GM23338 (cell line): ENCODE data around the gene HTT. TPM values are rescaled to one million over a fixed set of nuclear protein-coding genes. Genes with fewer than 3 reads are reported as not detected.

Experiments used
- ATAC-seq: fragments of 200-7000 bp; cut with Tn5 transposase; 3 replicates; pipeline ENCODE4 v1.9.1; 2020
- DNase-seq: peaks from one replicate; pipeline ENCODE4 v3.0.0-alpha.2; 2015; ENCODE audit warnings: low spot score
- H2AFZ ChIP-seq: fragments of 200-600 bp; sonication (generic); 2 replicates; pipeline ENCODE4 v1.8.0; 2016; ENCODE audit warnings: antibody characterized with exemption, mild to moderate bottlenecking, moderate library complexity
- H3F3A ChIP-seq: fragments of 200-600 bp; sonication (generic); replicated peaks from 2 replicates; pipeline ENCODE4 v1.8.0; 2017; ENCODE audit warnings: antibody characterized with exemption, mixed run types, low read depth
- H3K27ac ChIP-seq: fragments of 200-600 bp; sonication (generic); 2 replicates; pipeline ENCODE4 v1.6.1; 2016; ENCODE audit warnings: low read depth
- H3K27me3 ChIP-seq: fragments of 200-600 bp; sonication (generic); 2 replicates; pipeline ENCODE4 v1.8.0; 2016; ENCODE audit warnings: mild to moderate bottlenecking, mixed run types, moderate library complexity; ENCODE audit not compliant: insufficient read depth
- H3K36me3 ChIP-seq: fragments of 200-600 bp; sonication (generic); 2 replicates; pipeline ENCODE4 v1.8.0; 2016; ENCODE audit warnings: mild to moderate bottlenecking; ENCODE audit not compliant: insufficient read depth
- H3K4me1 ChIP-seq: fragments of 200-600 bp; sonication (generic); 2 replicates; pipeline ENCODE4 v1.8.0; 2016; ENCODE audit warnings: mild to moderate bottlenecking, moderate library complexity; ENCODE audit not compliant: insufficient read depth
- H3K4me2 ChIP-seq: fragments of 200-600 bp; sonication (generic); 2 replicates; pipeline ENCODE4 v1.7.1; 2017; ENCODE audit warnings: mixed run types
- H3K4me3 ChIP-seq: fragments of 200-600 bp; sonication (generic); 2 replicates; pipeline ENCODE4 v1.6.1; 2016; ENCODE audit warnings: mixed run types
- H3K79me2 ChIP-seq: fragments of 200-600 bp; sonication (generic); replicated peaks from 2 replicates; pipeline ENCODE4 v1.8.0; 2017; ENCODE audit warnings: mild to moderate bottlenecking; ENCODE audit not compliant: insufficient read depth
- H3K9me2 ChIP-seq: fragments of 200-600 bp; sonication (generic); 2 replicates; pipeline ENCODE4 v1.8.0; 2017; ENCODE audit not compliant: insufficient read depth
- H4K20me1 ChIP-seq: fragments of 200-600 bp; sonication (generic); replicated peaks from 2 replicates; pipeline ENCODE4 v1.8.0; 2017; ENCODE audit warnings: mild to moderate bottlenecking; ENCODE audit not compliant: insufficient read depth
- H3K27ac Mint-ChIP-seq: 2 replicates; pipeline ENCODE4 v1.8.0; 2020; ENCODE audit warnings: inconsistent platforms, mild to moderate bottlenecking, moderate library complexity, mixed read lengths
- H3K27me3 Mint-ChIP-seq: 3 replicates; pipeline ENCODE4 v1.8.0; 2022; ENCODE audit warnings: low read depth, mild to moderate bottlenecking, moderate library complexity, mixed read lengths, inconsistent platforms; ENCODE audit not compliant: insufficient read depth, poor library complexity
- H3K36me3 Mint-ChIP-seq: 3 replicates; pipeline ENCODE4 v1.8.0; 2021; ENCODE audit warnings: low read depth, mild to moderate bottlenecking, inconsistent platforms, moderate library complexity, mixed read lengths
- H3K4me1 Mint-ChIP-seq: 3 replicates; pipeline ENCODE4 v1.8.0; 2020; ENCODE audit warnings: mild to moderate bottlenecking, inconsistent platforms, mixed read lengths
- H3K4me3 Mint-ChIP-seq: 3 replicates; pipeline ENCODE4 v1.8.0; 2021; ENCODE audit warnings: moderate library complexity, mild to moderate bottlenecking, inconsistent platforms, mixed read lengths
- H3K9me3 Mint-ChIP-seq: 3 replicates; pipeline ENCODE4 v1.8.0; 2020; ENCODE audit warnings: moderate library complexity, mild to moderate bottlenecking, inconsistent platforms, mixed read lengths
- CREB1 ChIP-seq: fragments of 250-450 bp; sonication (Bioruptor Pico); IDR thresholded peaks from 2 replicates; pipeline ENCODE4 v1.5.0; 2020; ENCODE audit warnings: low read depth, mild to moderate bottlenecking, moderate library complexity
- ETS1 ChIP-seq: IDR thresholded peaks from 2 replicates; pipeline ENCODE4 v1.6.1; 2016; ENCODE audit warnings: antibody characterized with exemption
- EZH2 ChIP-seq: fragments of 200-600 bp; sonication (generic); IDR thresholded peaks from one replicate; pipeline ENCODE4 v1.8.0; 2017; ENCODE audit warnings: antibody characterized with exemption, mild to moderate bottlenecking, low read depth; ENCODE audit not compliant: unreplicated experiment
- EZH2phosphoT487 ChIP-seq: fragments of 200-600 bp; sonication (generic); IDR thresholded peaks from one replicate; pipeline ENCODE4 v1.8.1; 2018; ENCODE audit warnings: antibody characterized with exemption; ENCODE audit not compliant: unreplicated experiment
- JUNB ChIP-seq: IDR thresholded peaks from one replicate; pipeline ENCODE4 v1.6.1; 2016; ENCODE audit warnings: antibody characterized with exemption; ENCODE audit not compliant: unreplicated experiment
- NANOG ChIP-seq: IDR thresholded peaks from 2 replicates; pipeline ENCODE4 v1.6.1; 2016; ENCODE audit warnings: antibody characterized with exemption, borderline replicate concordance
- POLR2AphosphoS5 ChIP-seq: IDR thresholded peaks from 2 replicates; pipeline ENCODE4 v1.6.1; 2016; ENCODE audit warnings: antibody characterized with exemption, low read depth
- STAT1 ChIP-seq: IDR thresholded peaks from one replicate; pipeline ENCODE4 v1.6.1; 2016; ENCODE audit warnings: antibody characterized with exemption; ENCODE audit not compliant: unreplicated experiment
- ZNF114 ChIP-seq: fragments of 250-450 bp; sonication (Bioruptor Pico); IDR thresholded peaks from 2 replicates; pipeline ENCODE4 v1.5.0; 2020; ENCODE audit warnings: mild to moderate bottlenecking, moderate library complexity
- ZNF331 ChIP-seq: fragments of 250-450 bp; sonication (Bioruptor Pico); IDR thresholded peaks from 2 replicates; pipeline ENCODE4 v1.5.0; 2020; ENCODE audit warnings: low read depth, mild to moderate bottlenecking, moderate library complexity
- polyA plus RNA-seq: library from polyadenylated mRNA; unstranded; fragments of >200 nt; fragmentation: Nextera tagmentation; extraction: Ambion mirVana; gene quantifications from 2 replicates; pipeline ENCODE4 v1.2.1, GENCODE V29; 2016
- total RNA-seq: library from RNA; depleted of rRNA; stranded (reverse); fragments of >200 nt; shearing (Covaris generic); gene quantifications from 2 replicates; pipeline ENCODE4 v1.2.3, GENCODE V29; 2014
- TF ChIP-seq, protein P1 (sequence below): IDR thresholded peaks from one replicate; pipeline ENCODE4 v1.6.1; 2018; ENCODE audit warnings: antibody characterized with exemption; ENCODE audit not compliant: unreplicated experiment
- TF ChIP-seq, protein P2 (sequence below), 2 experiments: fragments of 200-600 bp in 1 of 2; sonication (generic) in 1 of 2; conservative IDR thresholded peaks; 2 replicates each; pipeline versions ENCODE4 v1.5.1 to v1.6.1; 2016 to 2017; ENCODE audit warnings: antibody characterized with exemption in 2 of 2, low read depth in 2 of 2, mild to moderate bottlenecking in 2 of 2, moderate library complexity in 1 of 2
- TF ChIP-seq, protein P3 (sequence below): fragments of 250-450 bp; sonication (Bioruptor Pico); IDR thresholded peaks from 2 replicates; pipeline ENCODE4 v1.5.0; 2020; ENCODE audit warnings: mild to moderate bottlenecking, moderate library complexity

The HTT gene
- total and polyA plus RNA-seq, 2 experiments from 2014 or later: 26.6 to 67.7 TPM

DNA sequence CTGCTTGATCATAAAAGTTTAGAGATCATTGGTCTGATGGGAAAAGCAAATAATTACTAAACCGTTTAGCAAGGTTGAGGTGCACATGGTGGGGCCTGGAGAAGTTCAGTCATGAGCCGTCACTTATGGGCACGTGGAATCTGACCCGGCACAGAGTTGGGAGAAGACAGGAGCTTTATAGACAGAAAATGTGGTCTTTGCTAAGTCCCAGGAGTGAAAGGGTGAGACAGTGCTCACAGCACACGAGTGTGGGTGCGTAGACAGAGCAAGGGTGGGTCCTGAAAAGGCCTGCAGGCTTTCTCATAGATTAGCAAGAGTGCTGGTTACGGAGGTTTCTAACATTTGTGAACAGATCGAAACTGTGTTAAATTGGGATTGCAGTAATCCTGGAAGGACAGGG lies 43.8 kb downstream of the HTT start:
- H3K79me2 ChIP-seq: peaks cover 6% of the 10 kb centered on the region
- H3K36me3 Mint-ChIP-seq: peaks cover 82% of the 10 kb centered on the region
- ATAC-seq (no peak), DNase-seq (no peak)
- H3K4me1 Mint-ChIP-seq: no peaks in the 10 kb centered on the region
- H3K9me2 ChIP-seq: no peaks in the 10 kb centered on the region
- H3K36me3 ChIP-seq: peaks cover 49% of the 10 kb centered on the region
- H3K4me3 Mint-ChIP-seq: no peak overlapping the region
- H3K4me1 ChIP-seq: no peaks in the 10 kb centered on the region
- H4K20me1 ChIP-seq: peaks cover 3% of the 10 kb centered on the region; the same call in 1 of the 2 replicates
- TF ChIP-seq EZH2phosphoT487 (no peak), ZNF114 (no peak), EZH2 (no peak), POLR2AphosphoS5 (no peak), ETS1 (no peak), JUNB (no peak), CREB1 (CRISPR knock-in tag) (no peak), STAT1 (no peak), ZNF331 (CRISPR knock-in tag) (no peak), NANOG (no peak)
- TF ChIP-seq, protein P1, sequence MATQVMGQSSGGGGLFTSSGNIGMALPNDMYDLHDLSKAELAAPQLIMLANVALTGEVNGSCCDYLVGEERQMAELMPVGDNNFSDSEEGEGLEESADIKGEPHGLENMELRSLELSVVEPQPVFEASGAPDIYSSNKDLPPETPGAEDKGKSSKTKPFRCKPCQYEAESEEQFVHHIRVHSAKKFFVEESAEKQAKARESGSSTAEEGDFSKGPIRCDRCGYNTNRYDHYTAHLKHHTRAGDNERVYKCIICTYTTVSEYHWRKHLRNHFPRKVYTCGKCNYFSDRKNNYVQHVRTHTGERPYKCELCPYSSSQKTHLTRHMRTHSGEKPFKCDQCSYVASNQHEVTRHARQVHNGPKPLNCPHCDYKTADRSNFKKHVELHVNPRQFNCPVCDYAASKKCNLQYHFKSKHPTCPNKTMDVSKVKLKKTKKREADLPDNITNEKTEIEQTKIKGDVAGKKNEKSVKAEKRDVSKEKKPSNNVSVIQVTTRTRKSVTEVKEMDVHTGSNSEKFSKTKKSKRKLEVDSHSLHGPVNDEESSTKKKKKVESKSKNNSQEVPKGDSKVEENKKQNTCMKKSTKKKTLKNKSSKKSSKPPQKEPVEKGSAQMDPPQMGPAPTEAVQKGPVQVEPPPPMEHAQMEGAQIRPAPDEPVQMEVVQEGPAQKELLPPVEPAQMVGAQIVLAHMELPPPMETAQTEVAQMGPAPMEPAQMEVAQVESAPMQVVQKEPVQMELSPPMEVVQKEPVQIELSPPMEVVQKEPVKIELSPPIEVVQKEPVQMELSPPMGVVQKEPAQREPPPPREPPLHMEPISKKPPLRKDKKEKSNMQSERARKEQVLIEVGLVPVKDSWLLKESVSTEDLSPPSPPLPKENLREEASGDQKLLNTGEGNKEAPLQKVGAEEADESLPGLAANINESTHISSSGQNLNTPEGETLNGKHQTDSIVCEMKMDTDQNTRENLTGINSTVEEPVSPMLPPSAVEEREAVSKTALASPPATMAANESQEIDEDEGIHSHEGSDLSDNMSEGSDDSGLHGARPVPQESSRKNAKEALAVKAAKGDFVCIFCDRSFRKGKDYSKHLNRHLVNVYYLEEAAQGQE: no peak
- TF ChIP-seq, protein P2, sequence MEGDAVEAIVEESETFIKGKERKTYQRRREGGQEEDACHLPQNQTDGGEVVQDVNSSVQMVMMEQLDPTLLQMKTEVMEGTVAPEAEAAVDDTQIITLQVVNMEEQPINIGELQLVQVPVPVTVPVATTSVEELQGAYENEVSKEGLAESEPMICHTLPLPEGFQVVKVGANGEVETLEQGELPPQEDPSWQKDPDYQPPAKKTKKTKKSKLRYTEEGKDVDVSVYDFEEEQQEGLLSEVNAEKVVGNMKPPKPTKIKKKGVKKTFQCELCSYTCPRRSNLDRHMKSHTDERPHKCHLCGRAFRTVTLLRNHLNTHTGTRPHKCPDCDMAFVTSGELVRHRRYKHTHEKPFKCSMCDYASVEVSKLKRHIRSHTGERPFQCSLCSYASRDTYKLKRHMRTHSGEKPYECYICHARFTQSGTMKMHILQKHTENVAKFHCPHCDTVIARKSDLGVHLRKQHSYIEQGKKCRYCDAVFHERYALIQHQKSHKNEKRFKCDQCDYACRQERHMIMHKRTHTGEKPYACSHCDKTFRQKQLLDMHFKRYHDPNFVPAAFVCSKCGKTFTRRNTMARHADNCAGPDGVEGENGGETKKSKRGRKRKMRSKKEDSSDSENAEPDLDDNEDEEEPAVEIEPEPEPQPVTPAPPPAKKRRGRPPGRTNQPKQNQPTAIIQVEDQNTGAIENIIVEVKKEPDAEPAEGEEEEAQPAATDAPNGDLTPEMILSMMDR (conservative IDR thresholded peaks at IDR 0.05; ENCODE audit: low read depth in 2 of 2): no peak
- TF ChIP-seq, protein P3, sequence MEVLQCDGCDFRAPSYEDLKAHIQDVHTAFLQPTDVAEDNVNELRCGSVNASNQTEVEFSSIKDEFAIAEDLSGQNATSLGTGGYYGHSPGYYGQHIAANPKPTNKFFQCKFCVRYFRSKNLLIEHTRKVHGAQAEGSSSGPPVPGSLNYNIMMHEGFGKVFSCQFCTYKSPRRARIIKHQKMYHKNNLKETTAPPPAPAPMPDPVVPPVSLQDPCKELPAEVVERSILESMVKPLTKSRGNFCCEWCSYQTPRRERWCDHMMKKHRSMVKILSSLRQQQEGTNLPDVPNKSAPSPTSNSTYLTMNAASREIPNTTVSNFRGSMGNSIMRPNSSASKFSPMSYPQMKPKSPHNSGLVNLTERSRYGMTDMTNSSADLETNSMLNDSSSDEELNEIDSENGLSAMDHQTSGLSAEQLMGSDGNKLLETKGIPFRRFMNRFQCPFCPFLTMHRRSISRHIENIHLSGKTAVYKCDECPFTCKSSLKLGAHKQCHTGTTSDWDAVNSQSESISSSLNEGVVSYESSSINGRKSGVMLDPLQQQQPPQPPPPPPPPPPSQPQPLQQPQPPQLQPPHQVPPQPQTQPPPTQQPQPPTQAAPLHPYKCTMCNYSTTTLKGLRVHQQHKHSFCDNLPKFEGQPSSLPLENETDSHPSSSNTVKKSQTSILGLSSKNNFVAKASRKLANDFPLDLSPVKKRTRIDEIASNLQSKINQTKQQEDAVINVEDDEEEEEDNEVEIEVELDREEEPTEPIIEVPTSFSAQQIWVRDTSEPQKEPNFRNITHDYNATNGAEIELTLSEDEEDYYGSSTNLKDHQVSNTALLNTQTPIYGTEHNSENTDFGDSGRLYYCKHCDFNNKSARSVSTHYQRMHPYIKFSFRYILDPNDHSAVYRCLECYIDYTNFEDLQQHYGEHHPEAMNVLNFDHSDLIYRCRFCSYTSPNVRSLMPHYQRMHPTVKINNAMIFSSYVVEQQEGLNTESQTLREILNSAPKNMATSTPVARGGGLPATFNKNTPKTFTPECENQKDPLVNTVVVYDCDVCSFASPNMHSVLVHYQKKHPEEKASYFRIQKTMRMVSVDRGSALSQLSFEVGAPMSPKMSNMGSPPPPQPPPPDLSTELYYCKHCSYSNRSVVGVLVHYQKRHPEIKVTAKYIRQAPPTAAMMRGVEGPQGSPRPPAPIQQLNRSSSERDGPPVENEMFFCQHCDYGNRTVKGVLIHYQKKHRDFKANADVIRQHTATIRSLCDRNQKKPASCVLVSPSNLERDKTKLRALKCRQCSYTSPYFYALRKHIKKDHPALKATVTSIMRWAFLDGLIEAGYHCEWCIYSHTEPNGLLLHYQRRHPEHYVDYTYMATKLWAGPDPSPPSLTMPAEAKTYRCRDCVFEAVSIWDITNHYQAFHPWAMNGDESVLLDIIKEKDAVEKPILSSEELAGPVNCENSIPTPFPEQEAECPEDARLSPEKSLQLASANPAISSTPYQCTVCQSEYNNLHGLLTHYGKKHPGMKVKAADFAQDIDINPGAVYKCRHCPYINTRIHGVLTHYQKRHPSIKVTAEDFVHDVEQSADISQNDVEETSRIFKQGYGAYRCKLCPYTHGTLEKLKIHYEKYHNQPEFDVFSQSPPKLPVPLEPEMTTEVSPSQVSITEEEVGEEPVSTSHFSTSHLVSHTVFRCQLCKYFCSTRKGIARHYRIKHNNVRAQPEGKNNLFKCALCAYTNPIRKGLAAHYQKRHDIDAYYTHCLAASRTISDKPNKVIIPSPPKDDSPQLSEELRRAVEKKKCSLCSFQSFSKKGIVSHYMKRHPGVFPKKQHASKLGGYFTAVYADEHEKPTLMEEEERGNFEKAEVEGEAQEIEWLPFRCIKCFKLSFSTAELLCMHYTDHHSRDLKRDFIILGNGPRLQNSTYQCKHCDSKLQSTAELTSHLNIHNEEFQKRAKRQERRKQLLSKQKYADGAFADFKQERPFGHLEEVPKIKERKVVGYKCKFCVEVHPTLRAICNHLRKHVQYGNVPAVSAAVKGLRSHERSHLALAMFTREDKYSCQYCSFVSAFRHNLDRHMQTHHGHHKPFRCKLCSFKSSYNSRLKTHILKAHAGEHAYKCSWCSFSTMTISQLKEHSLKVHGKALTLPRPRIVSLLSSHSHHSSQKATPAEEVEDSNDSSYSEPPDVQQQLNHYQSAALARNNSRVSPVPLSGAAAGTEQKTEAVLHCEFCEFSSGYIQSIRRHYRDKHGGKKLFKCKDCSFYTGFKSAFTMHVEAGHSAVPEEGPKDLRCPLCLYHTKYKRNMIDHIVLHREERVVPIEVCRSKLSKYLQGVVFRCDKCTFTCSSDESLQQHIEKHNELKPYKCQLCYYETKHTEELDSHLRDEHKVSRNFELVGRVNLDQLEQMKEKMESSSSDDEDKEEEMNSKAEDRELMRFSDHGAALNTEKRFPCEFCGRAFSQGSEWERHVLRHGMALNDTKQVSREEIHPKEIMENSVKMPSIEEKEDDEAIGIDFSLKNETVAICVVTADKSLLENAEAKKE (CRISPR knock-in tag): no peak
- H2AFZ ChIP-seq: no peak overlapping the region
- no peak overlapping the region for H3K4me3 ChIP-seq
- no peak overlapping the region for H3K27ac ChIP-seq
- no peaks in the 10 kb centered on the region for H3K27me3 ChIP-seq
- H3K4me2 ChIP-seq: no peak overlapping the region
- peaks cover 5% of the 10 kb centered on the region; the same call in 1 of the 3 replicates for H3K9me3 Mint-ChIP-seq
- H3F3A ChIP-seq: no peaks in the 10 kb centered on the region
- peaks cover 3% of the 10 kb centered on the region for H3K27me3 Mint-ChIP-seq
- no peak overlapping the region for H3K27ac Mint-ChIP-seq
